RWPE1 (cell line): ENCODE measurements around the gene PPP1R10.

ENCODE experiments used
- CTCF ChIA-PET: fragments of 350-600 bp; sonication (Branson Sonifier 250); formaldehyde crosslinking; extraction: SDS; loops from one replicate; lab custom pipeline; 2021; lab: Yijun Ruan, JAX
- POLR2A ChIA-PET: fragments of 400-600 bp; formaldehyde crosslinking; extraction: SDS; loops from one replicate; lab custom pipeline; 2020; ENCODE audit warnings: antibody characterized with exemption; ENCODE audit not compliant: low non-redundant PET; lab: Yijun Ruan, JAX
- DNase-seq: peaks from one replicate; pipeline ENCODE4 v3.0.0; 2012; ENCODE audit warnings: low spot score
- H3K27ac ChIP-seq: fragments of 450-650 bp; 2 replicates; pipeline ENCODE4 v1.5.1; 2017
- TF ChIP-seq, protein P1 (sequence below): fragments of 450-650 bp; conservative IDR thresholded peaks from 2 replicates; pipeline ENCODE4 v1.5.1; 2017; ENCODE audit warnings: low read depth, mild to moderate bottlenecking

Gene PPP1R10

DNA sequence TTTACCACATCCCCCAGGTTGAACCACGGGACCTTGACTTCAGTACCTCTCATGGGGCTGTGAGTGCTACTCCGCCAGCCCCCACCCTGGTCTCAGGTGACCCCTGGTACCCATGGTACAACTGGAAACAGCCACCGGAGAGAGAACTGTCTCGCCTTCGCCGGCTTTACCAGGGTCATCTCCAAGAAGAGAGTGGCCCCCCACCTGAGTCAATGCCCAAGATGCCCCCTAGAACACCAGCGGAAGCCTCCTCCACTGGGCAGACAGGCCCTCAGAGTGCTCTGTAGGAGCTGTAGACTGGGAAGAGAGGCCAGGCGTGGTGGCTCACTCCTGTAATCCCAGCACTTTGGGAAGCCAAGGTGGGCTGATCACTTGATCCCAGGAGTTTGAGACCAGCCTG is 8.5 kb upstream of the PPP1R10 start:
- no peak for DNase-seq
- TF ChIP-seq, protein P1, sequence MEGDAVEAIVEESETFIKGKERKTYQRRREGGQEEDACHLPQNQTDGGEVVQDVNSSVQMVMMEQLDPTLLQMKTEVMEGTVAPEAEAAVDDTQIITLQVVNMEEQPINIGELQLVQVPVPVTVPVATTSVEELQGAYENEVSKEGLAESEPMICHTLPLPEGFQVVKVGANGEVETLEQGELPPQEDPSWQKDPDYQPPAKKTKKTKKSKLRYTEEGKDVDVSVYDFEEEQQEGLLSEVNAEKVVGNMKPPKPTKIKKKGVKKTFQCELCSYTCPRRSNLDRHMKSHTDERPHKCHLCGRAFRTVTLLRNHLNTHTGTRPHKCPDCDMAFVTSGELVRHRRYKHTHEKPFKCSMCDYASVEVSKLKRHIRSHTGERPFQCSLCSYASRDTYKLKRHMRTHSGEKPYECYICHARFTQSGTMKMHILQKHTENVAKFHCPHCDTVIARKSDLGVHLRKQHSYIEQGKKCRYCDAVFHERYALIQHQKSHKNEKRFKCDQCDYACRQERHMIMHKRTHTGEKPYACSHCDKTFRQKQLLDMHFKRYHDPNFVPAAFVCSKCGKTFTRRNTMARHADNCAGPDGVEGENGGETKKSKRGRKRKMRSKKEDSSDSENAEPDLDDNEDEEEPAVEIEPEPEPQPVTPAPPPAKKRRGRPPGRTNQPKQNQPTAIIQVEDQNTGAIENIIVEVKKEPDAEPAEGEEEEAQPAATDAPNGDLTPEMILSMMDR, result no peak
- H3K27ac ChIP-seq, result peak overlapping the region; percentile 78
- CTCF ChIA-PET, result interaction anchor here (0.7 kb wide), 1 partner anchor 11 kb away, joined by 8 read pairs; no protein-coding TSS in a partner anchor
- POLR2A ChIA-PET, result no interaction called here

DNA sequence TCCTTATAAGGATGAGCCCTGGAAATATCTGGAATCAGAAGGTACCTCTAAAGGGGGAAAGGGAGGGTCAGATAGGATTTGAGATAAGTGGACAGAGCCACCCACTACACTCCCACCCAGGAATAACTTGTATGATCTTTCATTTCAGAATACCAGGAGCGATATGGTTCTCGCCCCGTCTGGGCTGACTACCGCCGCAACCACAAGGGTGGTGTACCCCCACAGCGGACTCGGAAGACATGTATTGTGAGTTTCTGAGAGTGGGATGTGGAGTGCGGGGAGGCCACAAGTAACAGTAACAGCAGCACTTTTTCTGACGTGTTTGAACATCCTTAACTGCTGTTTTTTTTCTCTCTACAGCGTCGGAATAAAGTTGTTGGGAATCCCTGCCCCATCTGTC is 2.5 kb upstream of the PPP1R10 start:
- TF ChIP-seq, protein P1, result no peak
- H3K27ac ChIP-seq, result no peak overlapping the region
- CTCF ChIA-PET, result no interaction called here
- no peak for DNase-seq
- POLR2A ChIA-PET, result no interaction called here

DNA sequence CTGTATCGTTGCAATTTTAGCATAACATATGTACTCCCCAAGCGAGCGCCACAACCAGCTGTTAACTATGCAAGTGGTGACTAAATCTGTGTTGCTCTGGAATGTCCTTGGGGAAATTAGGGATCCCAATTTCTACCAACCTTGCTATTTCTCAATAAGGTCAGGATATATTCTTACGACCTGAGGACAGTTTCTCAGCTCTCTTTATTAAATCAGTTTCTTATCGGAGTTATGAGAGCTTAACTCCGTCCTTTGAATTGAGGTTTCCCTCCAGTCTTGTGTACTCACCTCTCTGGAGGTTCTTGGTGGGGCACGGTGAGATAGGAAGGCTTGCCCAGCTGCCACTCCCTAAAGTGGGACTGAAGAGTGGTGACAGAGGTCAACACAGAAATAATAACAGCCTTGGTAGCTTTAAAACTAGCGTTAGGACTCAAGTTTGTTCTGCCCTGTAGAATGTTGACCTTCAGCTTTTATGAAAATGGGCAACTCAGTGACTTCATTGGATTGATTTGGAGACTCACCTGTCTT is 1.3 kb upstream of the PPP1R10 start:
- TF ChIP-seq, protein P1, result no peak
- no peak for DNase-seq
- H3K27ac ChIP-seq, result peak overlapping the region; percentile 89
- ChIA-PET POLR2A (interaction anchor here (0.7 to 1.2 kb wide), 2 partner anchors 20 to 99 kb away, joined by 3 read pairs; partner anchors contain the start of gene MDC1), CTCF (interaction anchor here (1.5 kb wide), 1 partner anchor 113 kb away, joined by 9 read pairs; no protein-coding TSS in a partner anchor)

DNA sequence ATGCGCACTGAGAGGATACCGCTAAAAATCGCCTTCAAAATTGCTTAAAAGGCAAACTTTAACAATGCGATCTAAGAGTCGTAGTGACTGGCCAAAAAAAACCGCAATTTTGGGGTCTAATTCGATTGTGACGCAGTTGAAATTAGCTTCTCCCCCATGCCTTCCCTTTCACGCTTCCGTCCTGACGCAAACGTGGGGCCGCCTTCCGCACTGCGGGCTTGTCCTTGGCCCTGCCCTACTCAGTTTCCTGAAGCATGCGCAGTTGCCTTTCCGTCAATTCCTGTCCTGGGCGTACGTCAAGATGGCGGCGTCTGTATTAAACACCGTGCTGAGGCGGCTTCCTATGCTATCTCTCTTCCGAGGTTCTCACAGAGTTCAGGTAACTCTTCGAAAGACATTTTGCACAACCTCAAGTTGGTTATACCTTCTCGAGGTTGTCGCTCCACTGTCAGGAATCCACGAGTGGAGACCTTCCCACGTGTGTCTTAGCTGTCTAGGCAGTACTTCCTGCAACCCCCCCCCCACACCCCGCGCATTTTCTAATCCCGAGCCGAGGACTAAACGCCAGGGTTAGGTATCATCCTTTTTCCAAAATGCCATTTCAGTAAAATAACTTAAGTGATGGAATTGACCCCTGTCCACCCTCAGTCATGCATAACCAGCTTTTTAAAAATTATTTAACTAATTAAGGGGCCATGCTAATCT is 674 bp upstream of the PPP1R10 start, which contains the start of gene MRPS18B:
MRPS18B (plus strand) TSS at position 276 of the 705 bp plus-strand sequence; CDS start at position 302, 26 bp downstream.
- peak within 1 kb of the TSS; percentile 89 for H3K27ac ChIP-seq
- DNase-seq, result peak; percentile 93
- CTCF ChIA-PET, result interaction anchor here (1.0 to 1.5 kb wide), 2 partner anchors 113 to 265 kb away, joined by 3 to 9 read pairs; no protein-coding TSS in a partner anchor
- POLR2A ChIA-PET, result interaction anchor here (0.5 to 1.2 kb wide), 3 partner anchors 21 to 100 kb away, joined by 3 read pairs; partner anchors contain the start of gene MDC1
- TF ChIP-seq, protein P1, result no peak

DNA sequence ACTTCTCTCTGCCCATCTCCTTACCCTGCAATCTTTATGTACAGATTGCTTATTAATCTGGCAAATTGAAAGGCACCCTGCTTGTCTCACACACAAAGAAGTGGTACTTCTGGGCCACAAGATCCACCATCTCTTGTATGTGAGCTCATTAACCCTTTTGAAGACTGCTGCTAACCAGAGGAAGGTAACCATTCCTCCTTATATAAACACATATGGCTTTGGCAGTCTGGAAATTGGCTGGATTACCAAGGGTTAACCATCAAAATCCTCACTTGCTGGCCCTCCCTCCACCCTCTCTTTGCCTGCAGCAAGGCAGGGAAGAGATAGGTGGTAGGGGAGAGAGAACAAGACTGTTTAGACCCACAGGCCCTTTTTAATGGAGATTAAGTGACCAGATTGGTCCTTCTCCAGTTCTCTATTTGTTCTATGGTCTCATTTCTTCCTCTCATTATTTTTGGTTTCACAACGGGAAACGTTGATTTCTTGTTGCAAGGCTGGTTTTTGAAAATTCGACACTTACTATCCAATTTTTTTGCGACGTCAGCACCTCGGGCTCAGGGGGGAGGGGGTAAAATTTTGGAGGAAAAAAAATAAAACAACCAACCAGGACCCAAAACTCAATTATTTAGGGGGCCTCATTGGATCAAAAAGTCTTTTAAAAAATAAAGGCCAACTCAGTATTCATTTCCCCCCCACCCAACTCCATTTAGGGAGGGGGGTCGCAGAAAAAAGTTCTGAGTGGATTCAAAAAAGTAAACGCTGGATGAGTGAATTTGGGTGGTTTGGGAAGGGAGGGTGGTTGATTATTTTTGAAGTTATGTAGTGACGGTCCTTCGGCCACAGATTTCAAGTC is 859 bp downstream of the PPP1R10 start:
- CTCF ChIA-PET, result interaction anchor here (0.8 kb wide), 1 partner anchor 125 kb away, joined by 3 read pairs; no protein-coding TSS in a partner anchor
- H3K27ac ChIP-seq, result peak overlapping the region; percentile 89
- TF ChIP-seq, protein P1, result no peak
- POLR2A ChIA-PET, result interaction anchor here (0.5 to 0.6 kb wide), 2 partner anchors 57 to 123 kb away, joined by 3 read pairs; no protein-coding TSS in a partner anchor
- no peak for DNase-seq
